HAP-1 (cell line): ENCODE data around the gene FARS2.
A peak's percentile ranks its signal among the peaks of the same experiment; 100 is the strongest.
"Not testable (repeated sequence)": the region's sequence is repeated elsewhere in the genome, so short reads cannot be mapped to it uniquely, and the experiment has no call there.

Source experiments
- DNase-seq, 2 experiments: peaks; one replicate each; pipeline ENCODE4 v3.0.0-alpha.2; 2016 to 2020; ENCODE audit warnings: low spot score in 2 of 2
- H3K27me3 ChIP-seq: fragments of 250-450 bp; sonication (Bioruptor Pico); 2 replicates; pipeline ENCODE4 v1.5.1; 2020; ENCODE audit warnings: low read depth, mild to moderate bottlenecking, moderate library complexity
- H3K36me3 ChIP-seq: fragments of 250-450 bp; sonication (Bioruptor Pico); replicated peaks from 2 replicates; pipeline ENCODE4 v1.5.1; 2020; ENCODE audit warnings: mild to moderate bottlenecking
- H3K4me1 ChIP-seq: fragments of 250-450 bp; sonication (Bioruptor Pico); 2 replicates; pipeline ENCODE4 v1.5.1; 2020; ENCODE audit warnings: mild to moderate bottlenecking
- H3K4me3 ChIP-seq: fragments of 250-450 bp; sonication (Bioruptor Pico); 2 replicates; pipeline ENCODE4 v1.5.1; 2020; ENCODE audit warnings: mild to moderate bottlenecking, moderate library complexity
- H3K9me3 ChIP-seq: fragments of 250-450 bp; sonication (Bioruptor Pico); 2 replicates; pipeline ENCODE4 v1.5.1; 2020; ENCODE audit warnings: mild to moderate bottlenecking, moderate library complexity
- in situ Hi-C: fragments of 300-500 bp; cut with MboI; formaldehyde crosslinking; loops from 3 replicates; pipeline ENCODE4 v1.14.3; 2020; ENCODE audit warnings: low sequenced_read_pairs, inconsistent platforms, mixed read lengths

Gene FARS2

GRCh38 chr6:5672581-5673011 lies 411.3 kb downstream of the FARS2 start:
- H3K9me3 ChIP-seq: no peaks in the 10 kb centered on the region
- no peaks in the 10 kb centered on the region for H3K36me3 ChIP-seq
- no peaks in the 10 kb centered on the region for H3K27me3 ChIP-seq
- DNase-seq: peak; percentile 14 to 24
- H3K4me3 ChIP-seq: no peak overlapping the region
- peaks cover 14% of the 10 kb centered on the region for H3K4me1 ChIP-seq
- in situ Hi-C loops: no loop called here

- H3K4me3 ChIP-seq: no peak overlapping the region
- no peaks in the 10 kb centered on the region for H3K9me3 ChIP-seq
- peaks cover 14% of the 10 kb centered on the region for H3K4me1 ChIP-seq
- H3K27me3 ChIP-seq: no peaks in the 10 kb centered on the region
- in situ Hi-C loops: no loop called here
- DNase-seq: no peak
- H3K36me3 ChIP-seq: no peaks in the 10 kb centered on the region
These were observed 411.9 kb downstream of the FARS2 start for GRCh38 chr6:5673019-5673790.

DNA sequence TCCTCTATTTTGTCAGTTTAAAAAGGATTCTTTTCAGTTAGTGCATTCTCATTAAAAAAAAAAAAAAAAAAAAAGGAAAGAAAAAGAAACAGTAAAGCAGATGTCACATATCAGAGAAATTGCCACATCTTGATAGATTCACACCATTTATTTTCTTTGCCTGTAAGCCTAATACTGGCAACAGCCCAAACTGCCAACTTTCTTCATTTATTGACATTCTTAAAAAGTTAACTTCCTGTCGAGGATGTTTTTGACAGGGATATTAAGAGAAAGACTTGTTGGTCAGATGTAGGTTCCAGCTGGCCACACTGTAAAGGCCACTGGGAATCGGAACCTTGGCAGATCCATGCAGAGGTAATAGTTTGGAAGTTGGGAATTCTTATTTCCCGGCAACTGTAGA lies 412.8 kb downstream of the FARS2 start:
- DNase-seq: no peak
- in situ Hi-C loops: no loop called here

GRCh38 chr6:5674721-5675120 lies 413.4 kb downstream of the FARS2 start:
- no peaks in the 10 kb centered on the region for H3K27me3 ChIP-seq
- peaks cover 14% of the 10 kb centered on the region for H3K4me1 ChIP-seq
- H3K9me3 ChIP-seq: no peaks in the 10 kb centered on the region
- no peak overlapping the region for H3K4me3 ChIP-seq
- in situ Hi-C loops: no loop called here
- H3K36me3 ChIP-seq: no peaks in the 10 kb centered on the region
- no peak for DNase-seq

More for the DNA sequence above, 412.8 kb downstream of the FARS2 start:
- H3K9me3 ChIP-seq: no peaks in the 10 kb centered on the region
- H3K4me1 ChIP-seq: peaks cover 14% of the 10 kb centered on the region
- no peaks in the 10 kb centered on the region for H3K27me3 ChIP-seq
- H3K36me3 ChIP-seq: no peaks in the 10 kb centered on the region
- H3K4me3 ChIP-seq: no peak overlapping the region

DNA sequence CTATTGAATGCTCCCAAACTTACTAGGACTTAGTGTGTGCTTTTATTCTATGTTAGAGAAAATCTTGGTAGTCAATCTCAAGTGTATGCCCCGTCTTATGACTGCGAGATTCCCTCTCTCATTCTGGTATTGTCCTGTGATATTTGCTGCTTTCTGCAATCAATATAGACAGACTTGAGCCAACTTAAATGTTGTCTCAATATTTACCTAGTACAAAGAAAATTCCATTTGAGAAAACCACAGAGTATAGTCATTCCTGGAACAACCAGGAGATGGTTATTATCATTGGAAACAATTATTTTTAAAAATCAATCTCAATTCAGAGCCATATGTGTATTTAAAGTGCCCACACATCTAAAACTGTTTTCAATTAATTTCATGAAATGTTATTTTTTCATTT lies 415.4 kb downstream of the FARS2 start:
- no peak overlapping the region for H3K4me3 ChIP-seq
- no peaks in the 10 kb centered on the region for H3K27me3 ChIP-seq
- in situ Hi-C loops: no loop called here
- no peak for DNase-seq
- H3K9me3 ChIP-seq: no peaks in the 10 kb centered on the region
- H3K36me3 ChIP-seq: no peaks in the 10 kb centered on the region
- peaks cover under 1% of the 10 kb centered on the region; the same call in 1 of the 2 replicates for H3K4me1 ChIP-seq

GRCh38 chr6:5677219-5678000 lies 416.1 kb downstream of the FARS2 start:
- no peaks in the 10 kb centered on the region for H3K9me3 ChIP-seq
- H3K4me1 ChIP-seq: no peaks in the 10 kb centered on the region
- in situ Hi-C loops: no loop called here
- no peaks in the 10 kb centered on the region for H3K36me3 ChIP-seq
- DNase-seq: no peak
- H3K27me3 ChIP-seq: no peaks in the 10 kb centered on the region
- no peak overlapping the region for H3K4me3 ChIP-seq

- H3K27me3 ChIP-seq: no peaks in the 10 kb centered on the region
- H3K4me1 ChIP-seq: no peaks in the 10 kb centered on the region
- DNase-seq: no peak
These were observed 418.0 kb downstream of the FARS2 start for GRCh38 chr6:5679270-5679669.

DNA sequence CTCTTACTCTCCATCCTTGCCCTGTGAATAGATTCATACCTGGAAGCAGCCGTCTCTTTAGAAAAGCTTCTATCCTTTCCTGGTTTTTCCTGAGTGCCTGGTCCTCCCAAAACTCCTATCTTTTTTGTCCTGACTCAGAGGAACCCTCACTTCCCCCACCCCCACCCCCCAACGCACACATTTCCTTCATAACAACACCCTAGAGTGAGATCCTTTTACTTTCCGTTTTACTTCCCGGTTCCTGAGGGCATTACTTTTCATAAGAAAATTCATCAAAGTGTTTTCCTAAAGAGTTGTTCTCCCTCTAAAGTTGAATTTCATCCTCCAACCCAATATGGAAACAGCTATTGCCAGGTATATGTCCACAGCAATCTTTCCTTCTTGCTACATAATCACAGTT lies 418.4 kb downstream of the FARS2 start:
- no peaks in the 10 kb centered on the region for H3K36me3 ChIP-seq
- in situ Hi-C loops: no loop called here
- no peaks in the 10 kb centered on the region for H3K4me1 ChIP-seq
- no peak overlapping the region for H3K4me3 ChIP-seq
- no peaks in the 10 kb centered on the region for H3K9me3 ChIP-seq
- H3K27me3 ChIP-seq: no peaks in the 10 kb centered on the region
- no peak for DNase-seq

More at GRCh38 chr6:5679270-5679669, 418.0 kb downstream of the FARS2 start:
- no peaks in the 10 kb centered on the region for H3K9me3 ChIP-seq
- no peaks in the 10 kb centered on the region for H3K36me3 ChIP-seq
- in situ Hi-C loops: no loop called here
- no peak overlapping the region for H3K4me3 ChIP-seq

DNA sequence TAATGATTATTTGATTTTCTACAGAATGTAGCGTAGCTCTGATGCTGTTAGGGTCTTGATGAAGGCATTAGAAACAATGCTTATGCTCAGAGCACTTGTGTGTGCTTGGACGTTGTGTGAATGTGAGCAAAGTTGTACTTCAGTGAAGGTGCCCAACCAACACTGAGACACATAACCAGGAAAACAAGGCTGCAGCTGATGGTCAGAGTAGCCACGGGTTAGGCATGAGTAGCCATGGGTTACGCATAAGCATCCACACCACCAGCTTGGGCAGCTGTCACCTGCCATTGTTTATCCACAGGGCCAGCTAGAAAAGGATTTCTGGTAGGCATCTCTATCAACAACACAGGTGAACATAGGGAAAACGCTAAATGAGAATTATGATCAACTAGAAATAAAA lies 418.8 kb downstream of the FARS2 start:
- Histone ChIP-seq H3K4me3 (no peak overlapping the region), H3K4me1 (no peaks in the 10 kb centered on the region), H3K27me3 (no peaks in the 10 kb centered on the region), H3K9me3 (no peaks in the 10 kb centered on the region), H3K36me3 (no peaks in the 10 kb centered on the region)
- in situ Hi-C loops: no loop called here
- no peak for DNase-seq

- no peak for DNase-seq
- Histone ChIP-seq H3K4me3 (no peak overlapping the region), H3K9me3 (no peaks in the 10 kb centered on the region), H3K36me3 (no peaks in the 10 kb centered on the region), H3K27me3 (no peaks in the 10 kb centered on the region), H3K4me1 (no peaks in the 10 kb centered on the region)
- in situ Hi-C loops: no loop called here
These were observed 420.2 kb downstream of the FARS2 start for GRCh38 chr6:5681480-5681879.

DNA sequence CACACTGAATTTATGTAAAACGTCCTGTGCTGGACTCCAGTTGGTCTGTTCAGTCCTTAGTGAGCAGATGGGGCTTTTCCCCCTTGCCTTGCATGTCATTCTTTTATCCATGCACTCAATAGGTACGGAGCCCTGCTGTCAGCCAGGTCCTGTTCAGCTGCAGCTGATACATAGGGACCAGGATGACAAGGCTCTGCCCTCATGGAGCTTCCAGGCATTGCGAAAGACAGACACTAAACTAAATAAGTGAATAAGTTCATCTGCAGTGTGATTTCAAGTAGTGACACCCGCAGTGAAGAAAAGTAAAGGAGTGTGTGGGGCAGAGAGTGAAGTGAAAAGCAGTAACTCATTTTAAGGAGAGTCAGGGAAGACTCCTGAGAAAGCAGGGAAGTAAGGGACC lies 421.2 kb downstream of the FARS2 start:
- Histone ChIP-seq H3K27me3 (no peaks in the 10 kb centered on the region), H3K36me3 (no peaks in the 10 kb centered on the region), H3K4me1 (no peaks in the 10 kb centered on the region), H3K4me3 (no peak overlapping the region), H3K9me3 (no peaks in the 10 kb centered on the region)
- no peak for DNase-seq
- in situ Hi-C loops: no loop called here

DNA sequence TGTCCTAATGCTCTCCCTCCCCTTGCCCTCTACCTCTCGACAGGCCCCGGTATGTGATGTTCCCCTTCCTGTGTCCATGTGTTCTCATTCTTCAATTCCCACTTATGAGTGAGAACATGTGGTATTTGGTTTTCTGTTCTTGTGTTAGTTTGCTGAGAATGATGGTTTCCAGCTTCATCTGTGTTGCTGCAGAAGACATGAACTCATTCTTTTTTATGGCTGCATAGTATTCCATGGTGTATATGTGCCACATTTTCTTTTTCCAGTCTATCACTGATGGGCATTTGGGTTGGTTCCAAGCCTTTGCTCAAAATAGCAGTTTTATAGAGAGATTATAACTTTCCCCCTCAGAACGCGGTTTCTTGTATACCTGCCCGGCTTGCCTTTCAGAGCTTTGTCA lies 422.4 kb downstream of the FARS2 start:
- DNase-seq, in situ Hi-C loops, H3K36me3 ChIP-seq, H3K9me3 ChIP-seq, H3K27me3 ChIP-seq, H3K4me1 ChIP-seq, H3K4me3 ChIP-seq: not testable (repeated sequence)

DNA sequence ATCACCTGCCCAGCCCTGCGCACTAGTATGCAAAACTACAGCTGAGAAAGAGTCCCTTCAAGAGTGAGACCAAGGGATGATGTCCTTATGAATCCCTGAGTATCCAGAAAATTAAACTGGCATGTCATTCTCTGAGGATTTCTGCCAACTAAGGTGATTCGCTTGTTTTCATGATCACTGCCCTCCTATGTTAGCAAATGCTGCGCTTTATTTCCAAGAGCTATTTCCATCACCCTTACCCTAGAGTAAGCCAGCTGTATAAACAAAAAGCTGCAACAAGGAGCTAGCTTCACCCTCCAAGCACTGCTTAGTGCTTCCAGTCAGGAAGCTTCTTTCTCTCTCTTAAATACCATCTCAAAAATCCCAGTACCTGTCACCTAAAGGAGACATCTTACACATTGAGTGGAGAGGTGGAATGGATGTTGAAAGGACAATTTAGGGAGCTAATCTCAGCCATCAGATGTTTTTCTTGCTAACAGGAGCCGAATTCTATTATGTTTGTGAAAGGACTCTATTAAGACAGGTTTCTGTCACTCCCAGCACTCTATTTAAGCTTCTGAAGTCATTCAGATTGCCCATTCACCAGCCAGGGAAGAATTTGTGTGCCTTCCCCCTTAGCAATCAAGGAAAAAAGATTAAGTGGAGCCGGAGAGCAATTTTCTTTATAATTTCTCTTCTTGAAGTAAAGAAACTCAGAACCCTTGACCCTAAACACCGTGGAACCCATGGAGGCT lies 423.2 kb downstream of the FARS2 start:
- H3K36me3 ChIP-seq: no peaks in the 10 kb centered on the region
- no peak for DNase-seq
- H3K27me3 ChIP-seq: no peaks in the 10 kb centered on the region
- no peaks in the 10 kb centered on the region for H3K9me3 ChIP-seq
- H3K4me1 ChIP-seq: no peaks in the 10 kb centered on the region
- in situ Hi-C loops: no loop called here
- no peak overlapping the region for H3K4me3 ChIP-seq
